Skeletal muscle cell (primary cell): ENCODE results near the gene FABP6.
"Not testable (repeated sequence)": the region's sequence is repeated elsewhere in the genome, so short reads cannot be mapped to it uniquely, and the experiment has no call there.

ENCODE experiments used
- DNase-seq: peaks from one replicate; pipeline ENCODE4 v3.0.0-alpha.2; 2010; ENCODE audit warnings: low read depth
- H3K4me3 ChIP-seq: 2 replicates; pipeline ENCODE4 v1.5.1; 2011; ENCODE audit warnings: low read depth, mild to moderate bottlenecking, control low read depth, low read length, moderate library complexity

FABP6 gene

GRCh38 chr5:160211352-160211751 is 18.0 kb upstream of the FABP6 start:
- no peak for DNase-seq
- no peak overlapping the region for H3K4me3 ChIP-seq

DNA sequence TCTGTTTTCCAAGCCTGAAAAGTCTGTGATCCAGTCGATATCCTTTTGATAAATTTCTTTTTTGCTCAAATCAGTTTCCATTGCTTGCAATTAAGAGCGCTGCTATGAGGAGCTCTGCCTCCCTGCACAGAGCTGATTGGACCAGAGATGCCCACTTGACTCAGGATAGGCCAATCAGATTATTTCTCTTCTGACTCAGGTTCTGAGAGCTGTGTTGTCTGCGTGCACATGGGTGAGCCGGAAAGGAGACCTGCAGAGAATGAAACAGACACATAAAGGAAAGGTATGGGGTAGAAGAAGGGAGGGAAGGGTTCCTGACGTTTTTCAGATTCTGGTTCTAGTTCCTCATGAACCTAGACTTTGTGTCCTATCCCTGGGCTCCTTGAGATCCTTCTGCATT is 15.8 kb upstream of the FABP6 start:
- no peak overlapping the region for H3K4me3 ChIP-seq
- DNase-seq: no peak

GRCh38 chr5:160219356-160219755 is 9.9 kb upstream of the FABP6 start:
- no peak overlapping the region for H3K4me3 ChIP-seq
- DNase-seq: no peak

- no peak for DNase-seq
- no peak overlapping the region for H3K4me3 ChIP-seq
These were observed 8.2 kb upstream of the FABP6 start for GRCh38 chr5:160221082-160221481.

DNA sequence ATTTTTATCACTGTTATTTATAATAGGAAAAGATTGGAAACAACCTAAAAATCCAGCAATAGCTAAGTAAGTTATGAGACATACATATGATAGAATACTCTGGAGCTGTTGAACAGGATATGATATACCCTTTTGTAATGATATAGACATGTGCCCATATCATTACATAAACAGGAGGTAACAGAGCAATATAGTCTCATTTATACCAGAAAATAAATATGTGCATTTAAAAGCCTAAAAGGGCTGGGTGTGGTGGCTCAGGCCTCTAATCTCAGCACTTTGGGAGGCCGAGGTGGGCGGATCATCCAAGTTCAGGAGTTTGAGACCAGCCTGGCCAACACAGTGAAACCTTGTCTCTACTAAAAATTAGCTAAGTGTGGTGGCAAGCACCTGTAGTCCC is 2.3 kb upstream of the FABP6 start:
- DNase-seq: no peak
- H3K4me3 ChIP-seq: no peak overlapping the region

DNA sequence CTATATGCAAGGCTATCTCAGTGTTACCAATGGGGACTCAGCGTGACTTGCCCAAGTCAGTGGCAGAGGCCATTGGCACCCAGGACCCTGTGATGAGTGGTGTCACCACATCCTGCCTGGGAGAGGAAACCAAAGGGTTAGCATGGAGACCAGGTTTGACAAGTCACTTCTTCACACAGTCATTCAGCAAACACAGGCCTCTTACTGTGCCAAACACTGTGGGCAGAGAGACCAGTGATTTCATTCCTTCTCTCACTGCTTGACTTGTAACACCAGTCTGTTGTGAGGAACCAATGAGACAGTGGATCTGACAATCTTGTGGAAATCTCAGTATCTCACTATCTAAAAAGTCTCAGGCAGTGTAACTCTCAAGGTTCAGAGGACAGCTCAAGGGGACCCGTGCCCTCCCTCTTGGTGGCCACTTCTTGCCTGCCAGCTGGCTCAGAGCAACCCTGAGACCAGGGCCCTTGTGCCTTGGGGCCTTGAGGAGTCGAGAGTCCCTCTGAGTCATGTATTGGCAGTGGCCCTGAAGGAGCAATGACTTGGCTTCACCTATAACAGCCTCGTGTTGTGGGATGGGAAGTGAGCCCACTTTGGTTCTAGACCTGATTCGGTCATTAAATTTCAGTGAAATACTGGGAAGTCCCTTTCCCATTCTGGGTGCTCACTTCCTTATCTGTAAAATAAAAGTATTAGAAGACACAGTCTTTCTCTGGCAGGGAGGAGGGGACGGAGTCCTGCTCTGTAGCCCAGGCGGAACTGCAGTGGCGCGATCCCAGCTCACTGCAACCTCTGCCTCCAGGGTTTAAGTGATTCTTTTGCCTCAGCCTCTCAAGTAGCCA is 1.6 kb downstream of the FABP6 start:
- no peak for DNase-seq
- H3K4me3 ChIP-seq: no peak overlapping the region

DNA sequence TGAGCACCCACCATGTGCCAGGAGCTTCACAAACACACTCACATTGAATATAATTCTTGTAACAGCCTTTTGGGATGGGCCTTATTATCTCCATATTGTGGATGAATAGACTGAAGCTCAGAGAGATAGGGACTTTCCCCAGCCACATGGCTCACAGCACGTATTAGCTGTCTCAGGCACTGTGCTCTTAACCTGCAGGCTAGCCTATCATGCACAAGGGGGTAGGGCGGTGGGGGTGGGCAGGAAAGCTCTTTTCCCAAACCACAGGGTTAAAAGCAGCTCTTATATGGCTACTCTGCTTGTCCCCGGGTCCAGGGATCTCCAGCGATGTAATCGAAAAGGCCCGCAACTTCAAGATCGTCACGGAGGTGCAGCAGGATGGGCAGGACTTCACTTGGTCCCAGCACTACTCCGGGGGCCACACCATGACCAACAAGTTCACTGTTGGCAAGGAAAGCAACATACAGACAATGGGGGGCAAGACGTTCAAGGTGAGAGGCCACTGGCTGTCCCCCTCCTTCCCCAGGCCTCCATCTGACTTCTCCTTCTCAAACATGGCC is 2.6 kb downstream of the FABP6 start:
- no peak overlapping the region for H3K4me3 ChIP-seq
- DNase-seq: no peak

GRCh38 chr5:160233215-160233614 is 3.9 kb downstream of the FABP6 start:
- no peak overlapping the region for H3K4me3 ChIP-seq
- DNase-seq: no peak

DNA sequence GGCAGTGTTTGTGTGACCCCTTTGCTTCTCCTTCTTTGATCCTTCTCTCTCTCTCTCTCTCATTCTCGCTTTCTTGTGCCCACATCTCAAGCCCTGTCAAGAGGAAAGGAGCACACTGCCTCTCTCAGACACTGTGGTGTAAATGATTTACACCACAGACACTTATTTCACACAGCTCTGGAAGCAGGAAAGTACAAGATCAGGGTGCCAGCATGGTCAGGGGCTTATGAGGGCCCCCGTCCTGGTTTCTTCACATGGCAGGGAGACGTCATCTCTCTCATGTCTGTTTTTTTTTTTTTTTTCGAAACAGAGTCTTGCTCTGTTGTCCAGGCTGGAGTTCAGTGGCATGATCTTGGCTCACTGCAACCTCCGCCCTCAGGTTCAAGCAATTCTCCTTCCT is 6.4 kb downstream of the FABP6 start:
- DNase-seq: no peak
- H3K4me3 ChIP-seq: no peak overlapping the region

GRCh38 chr5:160237571-160238093 is 8.3 kb downstream of the FABP6 start:
- no peak for DNase-seq
- H3K4me3 ChIP-seq: no peak overlapping the region

- H3K4me3 ChIP-seq: no peak overlapping the region
- DNase-seq: no peak
These were observed 11.0 kb downstream of the FABP6 start for GRCh38 chr5:160240350-160240749.

DNA sequence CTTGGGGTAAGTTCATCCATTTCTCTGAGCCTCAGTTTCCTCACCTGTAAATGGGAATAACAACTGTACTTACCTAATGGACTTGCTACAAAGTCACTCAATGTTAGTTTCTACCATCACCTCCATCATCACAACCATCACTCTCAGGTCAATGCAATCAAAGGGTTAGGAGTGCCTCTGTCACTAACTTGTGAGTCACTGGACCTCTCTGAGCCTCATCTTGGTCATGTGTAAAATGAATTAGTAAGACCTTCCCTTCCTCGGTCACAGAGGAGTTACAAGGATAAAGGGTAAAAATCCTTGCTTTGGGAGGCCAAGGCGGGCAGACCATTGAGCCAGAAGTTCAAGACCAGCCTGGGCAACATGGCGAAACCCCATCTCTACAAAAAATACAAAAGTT is 12.8 kb downstream of the FABP6 start:
- H3K4me3 ChIP-seq: no peak overlapping the region
- DNase-seq: no peak

GRCh38 chr5:160245506-160246086 is 16.3 kb downstream of the FABP6 start:
- no peak overlapping the region for H3K4me3 ChIP-seq
- no peak for DNase-seq

GRCh38 chr5:160249570-160249969 is 20.3 kb downstream of the FABP6 start:
- not testable (repeated sequence) for DNase-seq

GRCh38 chr5:160250226-160250625 is 20.9 kb downstream of the FABP6 start:
- no peak overlapping the region for H3K4me3 ChIP-seq
- DNase-seq: no peak

More at GRCh38 chr5:160249570-160249969, 20.3 kb downstream of the FABP6 start:
- H3K4me3 ChIP-seq: not testable (repeated sequence)

- H3K4me3 ChIP-seq: no peak overlapping the region
- DNase-seq: no peak
These were observed 21.5 kb downstream of the FABP6 start for GRCh38 chr5:160250826-160251225.

DNA sequence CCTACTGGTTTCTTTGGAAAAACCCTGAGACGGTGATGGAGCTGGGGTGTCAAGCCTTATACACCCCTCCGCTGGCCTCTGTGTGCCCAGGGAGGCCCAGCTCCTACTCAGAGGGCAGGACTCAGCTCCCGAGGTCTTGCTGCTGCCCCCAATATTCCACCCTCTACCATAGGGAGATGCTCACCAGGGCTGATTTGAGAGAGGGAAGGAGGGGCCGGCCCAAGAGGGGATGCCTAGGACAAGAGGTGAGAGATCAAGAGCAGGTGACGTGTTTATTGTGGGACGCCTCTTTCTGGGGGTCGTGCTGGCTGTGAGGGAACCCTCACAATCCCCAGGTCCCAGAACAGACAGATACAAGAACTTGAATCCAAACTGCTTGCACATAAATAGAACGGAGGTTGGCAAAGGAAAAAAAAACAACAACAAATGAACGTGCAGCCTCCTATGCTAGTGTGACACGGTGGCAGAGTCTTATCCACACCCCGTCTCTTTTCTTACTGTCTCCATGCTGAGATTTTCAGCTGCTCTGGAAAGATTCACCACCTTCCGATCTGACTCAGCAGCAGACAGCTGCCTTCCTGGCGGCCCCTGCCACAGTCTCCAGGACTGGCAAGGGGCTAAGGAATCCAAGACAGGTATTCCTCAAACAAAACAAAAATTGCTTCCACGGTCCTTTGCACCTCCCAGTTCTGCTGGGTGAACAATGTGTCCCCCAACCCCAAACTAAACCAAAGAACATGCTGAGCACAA is 22.3 kb downstream of the FABP6 start:
- DNase-seq: no peak
- no peak overlapping the region for H3K4me3 ChIP-seq

GRCh38 chr5:160252916-160253315 is 23.6 kb downstream of the FABP6 start:
- no peak overlapping the region for H3K4me3 ChIP-seq
- DNase-seq: no peak

- no peak for DNase-seq
- no peak overlapping the region for H3K4me3 ChIP-seq
These were observed 24.1 kb downstream of the FABP6 start for GRCh38 chr5:160253441-160253840.

DNA sequence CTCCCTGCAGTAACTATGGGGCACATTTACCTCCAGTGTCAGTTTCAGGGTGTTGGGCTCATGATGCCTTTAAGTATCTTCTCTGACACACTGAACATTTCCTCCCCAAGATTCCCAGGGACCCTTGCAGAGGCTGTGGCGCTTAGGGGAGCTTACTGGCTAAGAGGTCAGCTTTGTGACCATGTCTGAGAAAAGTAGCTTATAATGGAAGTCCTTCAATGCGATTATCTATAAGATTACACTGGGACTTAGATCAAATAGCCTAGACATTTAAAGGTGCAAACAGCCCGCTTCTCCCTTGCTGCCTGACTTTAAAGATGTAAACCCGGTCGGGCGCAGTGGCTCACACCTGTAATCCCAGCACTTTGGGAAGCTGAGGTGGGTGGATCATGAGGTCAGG is 25.4 kb downstream of the FABP6 start:
- DNase-seq: no peak
- H3K4me3 ChIP-seq: no peak overlapping the region
